Heart right ventricle (tissue), 16 donors: ENCODE results near the gene NKX2-2. TPM values are rescaled to one million over a fixed set of nuclear protein-coding genes. Genes with fewer than 3 reads are reported as not detected.

Source experiments
- ATAC-seq, 8 donors: fragments of 200-7000 bp; cut with Tn5 transposase; one replicate each; pipeline ENCODE4 v1.9.1; 2020; ENCODE audit warnings: mild to moderate bottlenecking in 8 of 8, moderate library complexity in 8 of 8, moderate number of reproducible peaks in 1 of 8
- DNase-seq, 2 donors: peaks; one replicate each; pipeline ENCODE4 v3.0.0-alpha.2; 2020
- H3K27ac ChIP-seq, 10 donors: fragments of 200-600 bp; sonication (generic) in 2 of 10; one replicate each; pipeline versions ENCODE4 v1.5.0 to v1.8.0; 2020 to 2022; ENCODE audit warnings: mild to moderate bottlenecking in 3 of 10
- H3K27me3 ChIP-seq, 7 donors: fragments of 200-600 bp; one replicate each; pipeline ENCODE4 v1.8.0; 2021 to 2022; ENCODE audit warnings: mild to moderate bottlenecking in 2 of 7
- H3K36me3 ChIP-seq, 9 donors: fragments of 200-600 bp; sonication (generic) in 1 of 9; one replicate each; pipeline versions ENCODE4 v1.5.0 to v1.8.0; 2020 to 2022; ENCODE audit warnings: mild to moderate bottlenecking in 2 of 9
- H3K4me1 ChIP-seq, 9 donors: fragments of 200-600 bp; sonication (generic) in 1 of 9; one replicate each; pipeline versions ENCODE4 v1.5.0 to v1.8.0; 2020 to 2022; ENCODE audit warnings: mild to moderate bottlenecking in 4 of 9
- H3K4me3 ChIP-seq, 10 donors: fragments of 200-600 bp; sonication (generic) in 2 of 10; one replicate each; pipeline versions ENCODE4 v1.5.0 to v1.8.0; 2020 to 2022; ENCODE audit warnings: mild to moderate bottlenecking in 7 of 10, moderate library complexity in 2 of 10
- H3K9me3 ChIP-seq, 11 donors: fragments of 200-600 bp in 10 of 11; sonication (generic) in 2 of 11; one replicate each; pipeline versions ENCODE4 v1.5.0 to v1.8.0; 2013 to 2022; ENCODE audit warnings: mild to moderate bottlenecking in 2 of 11, control low read depth in 1 of 11, moderate library complexity in 1 of 11
- CTCF ChIP-seq, 9 donors: fragments of 200-600 bp; sonication (generic) in 2 of 9; IDR thresholded peaks; one replicate each; pipeline versions ENCODE4 v1.5.0 to v1.8.0; 2021 to 2022; ENCODE audit warnings: antibody characterized with exemption in 9 of 9, mild to moderate bottlenecking in 5 of 9, moderate library complexity in 1 of 9
- WGBS, 2 donors: extraction: QIAGEN DNeasy Blood & Tissue Kit; methylation state at CpG; one replicate each; pipeline ENCODE4 v1.1.7; 2013; ENCODE audit warnings: inconsistent platforms in 1 of 2; 5-methylcytosine and 5-hydroxymethylcytosine counted together
- intact Hi-C, 10 donors: fragments of 100-400 bp; cut with DNase I; formaldehyde crosslinking; loops; one replicate each; pipeline versions ENCODE4 v1.11.1 to v1.14.2; 2022
- polyA plus RNA-seq, 2 donors: library from polyadenylated mRNA; stranded (reverse); fragments of 200-250 nt; gene quantifications; one replicate each; pipeline ENCODE4 v1.2.3, GENCODE V29; 2013
- total RNA-seq, 10 donors: library from RNA; stranded (reverse); fragmentation: NEBNext Ultra II Directional in 3 of 10; extraction: Animal tissue kit (Norgen Biotek cat#: 25700) in 3 of 10; gene quantifications; one replicate each; pipeline versions ENCODE4 v1.2.1 to v1.2.4, GENCODE V29; 2021 to 2023
- donor health status: Arrhythmogenic right ventricular cardiomyopathy.
- donor health status: ischemic (EF 13 %, LVEDD 7.1; RV severe dilation, severe dysfunction).
- donor health status: healthy with polysubstance abuse.
- donor health status: DM: no; HTN: yes; CAD: no.
- donor health status: DM: no; HTN: no; CAD: no.
- donor health status: ischemic (EF 25% LVEDD 6.9; RV normal size, moderate dysfunction).
- donor health status: ischemic (EF 25% LVEDD 5.7; RV mildly dilated, moderate dysfunction).
- donor health status: healthy.
- donor health status: DM: yes; HTN: yes; CAD: no.
- donor health status: Ischemic cardiomyopathy.
- donor health status: ischemic (EF 35%, LVEDD 5.7; RV mildly dilated, moderate dysfunction).
- donor health status: nonischemic (EF 11% LVEDD 7.7; RV severe dilation, severe dysfunction).
- donor health status: DM: yes; HTN: yes; CAD: no.
- donor health status: PGD.
- donor health status: ischemic (EF 29% LVEDD 5.4; RV normal size, mild dysfunction).
- donor health status: nonischemic (EF 23%, LVEDD 6.1; RV moderate dilation, normal function).

The NKX2-2 gene
- total and polyA plus RNA-seq, 12 donors, result not detected

- ATAC-seq, result no peak
- no peak overlapping the region for H3K27ac ChIP-seq
- no peak for TF ChIP-seq CTCF (IDR thresholded peaks at IDR 0.05)
- WGBS, 2 donors, result 1 to 2% methylated on average over 80 to 86 of the region's 86 CpGs
- H3K27me3 ChIP-seq, result peaks cover 24 to 99% (median 96%) of the 10 kb centered on the region in 7 donors
- H3K36me3 ChIP-seq, result no peaks in the 10 kb centered on the region
- DNase-seq, result no peak
- intact Hi-C loops, result no loop called here
- H3K4me1 ChIP-seq, result peaks cover 0 to 19% (median 12%) of the 10 kb centered on the region in 9 donors
- no peaks in the 10 kb centered on the region for H3K9me3 ChIP-seq
- H3K4me3 ChIP-seq, result peak overlapping the region in 7 of 10 donors; percentile 7 to 22 (median 15)
These were observed 8.8 kb upstream of the NKX2-2 start for GRCh38 chr20:21522481-21523280.

GRCh38 chr20:21521596-21522480 is 8.0 kb upstream of the NKX2-2 start:
- intact Hi-C loops, result no loop called here
- Histone ChIP-seq H3K27ac (no peak overlapping the region), H3K9me3 (no peaks in the 10 kb centered on the region), H3K4me1 (peaks cover 0 to 28% (median 13%) of the 10 kb centered on the region in 9 donors), H3K36me3 (no peaks in the 10 kb centered on the region), H3K4me3 (peak overlapping the region in 8 of 10 donors; percentile 7 to 22 (median 14)), H3K27me3 (peaks cover 31 to 100% (median 98%) of the 10 kb centered on the region in 7 donors)
- DNase-seq (no peak), ATAC-seq (peak in 1 of 8 donors; percentile 10)
- WGBS, 2 donors, result 0 to 1% methylated on average over 92 to 104 of the region's 104 CpGs
- TF ChIP-seq CTCF (IDR thresholded peaks at IDR 0.05), result no peak

- H3K9me3 ChIP-seq, result no peaks in the 10 kb centered on the region
- no peak for TF ChIP-seq CTCF (IDR thresholded peaks at IDR 0.05)
- peaks cover 39 to 100% (median 99%) of the 10 kb centered on the region in 7 donors for H3K27me3 ChIP-seq
- ATAC-seq, result no peak
- H3K36me3 ChIP-seq, result no peaks in the 10 kb centered on the region
- intact Hi-C loops, result no loop called here
- H3K27ac ChIP-seq, result no peak overlapping the region
- peaks cover 0 to 35% (median 14%) of the 10 kb centered on the region in 9 donors for H3K4me1 ChIP-seq
- WGBS, 2 donors, result 1 to 2% methylated on average over 53 of the region's 53 CpGs
- DNase-seq, result no peak
- no peak overlapping the region for H3K4me3 ChIP-seq
These were observed 7.1 kb upstream of the NKX2-2 start for GRCh38 chr20:21520702-21521595.
